Small intestine (tissue), 7 donors: ENCODE data around the gene SLX1A. TPM values are rescaled to one million over a fixed set of nuclear protein-coding genes. Genes with fewer than 3 reads are reported as not detected.
"Not testable (repeated sequence)": the region's sequence is repeated elsewhere in the genome, so short reads cannot be mapped to it uniquely, and the experiment has no call there.

Source experiments
- DNase-seq, 2 donors: peaks; one replicate each; pipeline versions ENCODE4 v3.0.0 to v3.0.0-alpha.2; 2013
- FAIRE-seq: peaks from 2 replicates; lab custom pipeline; 2012; peaks lifted over from hg19 to GRCh38; lab: Jason Lieb, UNC
- H3K27ac ChIP-seq, 3 donors: one replicate each; pipeline ENCODE4 v1.5.1; 2013; ENCODE audit warnings: low read length in 2 of 3, mild to moderate bottlenecking in 2 of 3, control low read depth in 1 of 3, inconsistent platforms in 1 of 3, low read depth in 1 of 3, moderate library complexity in 1 of 3
- H3K27me3 ChIP-seq, 3 donors: one replicate each; pipeline ENCODE4 v1.6.1; 2013; ENCODE audit warnings: low read length in 3 of 3, inconsistent platforms in 1 of 3; ENCODE audit not compliant: control insufficient read depth in 3 of 3, insufficient read depth in 3 of 3
- H3K36me3 ChIP-seq, 3 donors: one replicate each; pipeline ENCODE4 v1.6.1; 2013; ENCODE audit warnings: low read length in 3 of 3, inconsistent platforms in 1 of 3, low read depth in 1 of 3, mild to moderate bottlenecking in 1 of 3, moderate library complexity in 1 of 3; ENCODE audit not compliant: control insufficient read depth in 3 of 3, insufficient read depth in 2 of 3
- H3K4me1 ChIP-seq, 3 donors: one replicate each; pipeline ENCODE4 v1.6.1; 2013; ENCODE audit warnings: low read length in 2 of 3, inconsistent platforms in 1 of 3, low read depth in 1 of 3, mild to moderate bottlenecking in 1 of 3, moderate library complexity in 1 of 3; ENCODE audit not compliant: control insufficient read depth in 3 of 3, insufficient read depth in 2 of 3
- H3K4me3 ChIP-seq, 3 donors: one replicate each; pipeline ENCODE4 v1.5.1; 2013; ENCODE audit warnings: low read length in 3 of 3, control low read depth in 1 of 3, inconsistent platforms in 1 of 3, low read depth in 1 of 3, mild to moderate bottlenecking in 1 of 3, moderate library complexity in 1 of 3
- H3K9me3 ChIP-seq, 2 donors: one replicate each; pipeline ENCODE4 v1.6.1; 2013; ENCODE audit warnings: low read depth in 1 of 2, low read length in 1 of 2; ENCODE audit not compliant: control insufficient read depth in 2 of 2, insufficient read depth in 1 of 2
- WGBS, 3 donors: extraction: QIAGEN DNeasy Blood & Tissue Kit; methylation state at CpG; one replicate each; pipeline ENCODE4 v1.1.7; 2013; 5-methylcytosine and 5-hydroxymethylcytosine counted together
- polyA plus RNA-seq, 4 donors: library from polyadenylated mRNA; stranded (reverse) in 3 of 4; unstranded in 1 of 4; fragments of 200-250 nt in 3 of 4; fragments of 120-200 nt in 1 of 4; gene quantifications; one replicate each; pipeline versions ENCODE4 v1.2.1 to v1.2.3, GENCODE V29; 2013
- donor health status: healthy with polysubstance abuse.
- donor health status: control.
- donor health status: control.
- donor health status: Bipolar disorder and iron deficiency.
- donor health status: healthy.

The SLX1A gene
- polyA plus RNA-seq, 4 donors: 77.2 to 318 (median 185) TPM

GRCh38 chr16:30211414-30211813, 17.7 kb downstream of the SLX1A start:
- not testable (repeated sequence) for H3K27ac ChIP-seq, DNase-seq, H3K4me1 ChIP-seq, H3K36me3 ChIP-seq, H3K4me3 ChIP-seq, FAIRE-seq, H3K9me3 ChIP-seq, H3K27me3 ChIP-seq
- no CpG with 5 or more reads among the region's 4 CpGs for WGBS, 3 donors

- 74 to 79% (median 79%) methylated on average over 3 of the region's 5 CpGs for WGBS, 3 donors
- not testable (repeated sequence) for H3K4me3 ChIP-seq, DNase-seq, H3K9me3 ChIP-seq, H3K4me1 ChIP-seq, FAIRE-seq, H3K36me3 ChIP-seq, H3K27me3 ChIP-seq, H3K27ac ChIP-seq
These were observed 23.4 kb downstream of the SLX1A start for GRCh38 chr16:30217082-30217481.

Other genes starting within 250 kb of the SLX1A start
- 100 to 1,000 TPM; 163 to 334 (median 242) TPM for gene TMEM219, start 231.8 kb upstream of the SLX1A start, polyA plus RNA-seq
- 10 to 100 TPM; 21.6 to 36.7 (median 29.0) TPM for gene TAOK2, start 220.0 kb upstream of the SLX1A start, polyA plus RNA-seq
- gene HIRIP3, start 198.3 kb upstream of the SLX1A start, polyA plus RNA-seq: 10 to 100 TPM; 10.1 to 15.2 (median 14.8) TPM
- 10 to 100 TPM; 49.2 to 80.4 (median 55.9) TPM for gene INO80E, start 197.6 kb upstream of the SLX1A start, polyA plus RNA-seq
- gene DOC2A, start 182.8 kb upstream of the SLX1A start, polyA plus RNA-seq: 1 to 10 TPM in 3 of 4 donors, not detected in 1; 1.3 to 4.6 (median 1.6) TPM
- not detected for gene C16orf92, start 170.7 kb upstream of the SLX1A start, polyA plus RNA-seq
- 1 to 10 TPM in 1 of 4 donors, under 1 TPM in 1, not detected in 2; 0.47 to 1.4 TPM for gene TLCD3B, start 162.6 kb upstream of the SLX1A start, polyA plus RNA-seq
- 1,000 to 10,000 TPM in 2 of 4 donors, 100 to 1,000 TPM in 2; 406 to 1,111 (median 984) TPM for gene ALDOA, start 128.1 kb upstream of the SLX1A start, polyA plus RNA-seq
- 100 to 1,000 TPM in 3 of 4 donors, 10 to 100 TPM in 1; 93.0 to 145 (median 122) TPM for gene PPP4C, start 117.9 kb upstream of the SLX1A start, polyA plus RNA-seq
- 1 to 10 TPM in 2 of 4 donors, under 1 TPM in 2; 0.54 to 1.6 (median 1.2) TPM for gene TBX6, start 102.0 kb upstream of the SLX1A start, polyA plus RNA-seq
- gene YPEL3, start 97.7 kb upstream of the SLX1A start, polyA plus RNA-seq: 100 to 1,000 TPM in 2 of 4 donors, 10 to 100 TPM in 2; 39.6 to 154 (median 99.6) TPM
- 10 to 100 TPM; 13.2 to 23.9 (median 19.5) TPM for gene GDPD3, start 80.3 kb upstream of the SLX1A start, polyA plus RNA-seq
- gene MAPK3, start 70.7 kb upstream of the SLX1A start, polyA plus RNA-seq: 100 to 1,000 TPM; 174 to 241 (median 194) TPM
- 10 to 100 TPM; 27.3 to 65.7 (median 32.7) TPM for gene CORO1A, start 10.3 kb upstream of the SLX1A start, polyA plus RNA-seq
- 100 to 1,000 TPM in 3 of 4 donors, 10 to 100 TPM in 1; 55.8 to 614 (median 378) TPM for gene BOLA2B, start 209 bp upstream of the SLX1A start, polyA plus RNA-seq
- 100 to 1,000 TPM in 2 of 4 donors, 10 to 100 TPM in 2; 34.6 to 376 (median 148) TPM for gene SULT1A3, start 5.4 kb downstream of the SLX1A start, polyA plus RNA-seq
- gene NPIPB13, start 54.6 kb downstream of the SLX1A start, polyA plus RNA-seq: 10 to 100 TPM in 2 of 4 donors, 1 to 10 TPM in 2; 2.7 to 16.6 (median 7.3) TPM
- 10 to 100 TPM; 30.0 to 43.5 (median 39.9) TPM for gene CD2BP2, start 161.4 kb downstream of the SLX1A start, polyA plus RNA-seq
- gene TBC1D10B, start 176.6 kb downstream of the SLX1A start, polyA plus RNA-seq: 10 to 100 TPM; 30.8 to 46.1 (median 41.9) TPM
- 10 to 100 TPM in 1 of 4 donors, 1 to 10 TPM in 1, under 1 TPM in 1, not detected in 1; 0.82 to 26.3 (median 1.9) TPM for gene MYL11, start 180.9 kb downstream of the SLX1A start, polyA plus RNA-seq
- 10 to 100 TPM in 1 of 4 donors, 1 to 10 TPM in 3; 4.8 to 21.1 (median 6.4) TPM for gene SEPTIN1, start 188.7 kb downstream of the SLX1A start, polyA plus RNA-seq
- gene ZNF48, start 201.5 kb downstream of the SLX1A start, polyA plus RNA-seq: 1 to 10 TPM; 1.6 to 7.0 (median 3.9) TPM
- gene ZNF771, start 213.7 kb downstream of the SLX1A start, polyA plus RNA-seq: 1 to 10 TPM; 2.5 to 5.3 (median 3.6) TPM
- 100 to 1,000 TPM in 1 of 4 donors, 10 to 100 TPM in 3; 42.4 to 116 (median 58.9) TPM for gene DCTPP1, start 236.2 kb downstream of the SLX1A start, polyA plus RNA-seq